ENCODE results near the gene NRP1.

NRP1 gene

GRCh38 chr10:33349268-33349667 lies 14.8 kb upstream of the NRP1 start:
- DNase-seq (ENCODE audit: low spot score) = no peak

GRCh38 chr10:33347211-33347610 lies 12.7 kb upstream of the NRP1 start:
- DNase-seq (ENCODE audit: low spot score) = no peak

GRCh38 chr10:33345236-33345635 lies 10.8 kb upstream of the NRP1 start:
- DNase-seq (ENCODE audit: low spot score) = no peak

- no peak for DNase-seq (ENCODE audit: low spot score)
These were observed 10.2 kb upstream of the NRP1 start for GRCh38 chr10:33344676-33345075.

- DNase-seq (ENCODE audit: low spot score) = no peak
These were observed 7.2 kb upstream of the NRP1 start for GRCh38 chr10:33341637-33342036.

GRCh38 chr10:33337326-33337957 lies 3.0 kb upstream of the NRP1 start:
- DNase-seq (ENCODE audit: low spot score) = peak; percentile 45

- peak; percentile 68 for DNase-seq (ENCODE audit: low spot score)
These were observed 2.3 kb upstream of the NRP1 start for GRCh38 chr10:33336582-33337325.

GRCh38 chr10:33335801-33336581 lies 1.5 kb upstream of the NRP1 start:
- DNase-seq (ENCODE audit: low spot score) = peak; percentile 77

- DNase-seq (ENCODE audit: low spot score) = peak; percentile 44
These were observed 1.0 kb upstream of the NRP1 start for GRCh38 chr10:33335551-33335800.

GRCh38 chr10:33334805-33335550 lies 511 bp upstream of the NRP1 start:
- DNase-seq (ENCODE audit: low spot score) = peak; percentile 78

- no peak for DNase-seq (ENCODE audit: low spot score)
These were observed 986 bp downstream of the NRP1 start for GRCh38 chr10:33333260-33334101.

- no peak for DNase-seq (ENCODE audit: low spot score)
These were observed 2.0 kb downstream of the NRP1 start for GRCh38 chr10:33332183-33333065.

GRCh38 chr10:33331379-33331694 lies 3.1 kb downstream of the NRP1 start:
- no peak for DNase-seq (ENCODE audit: low spot score)

- peak; percentile 54 for DNase-seq (ENCODE audit: low spot score)
These were observed 3.7 kb downstream of the NRP1 start for GRCh38 chr10:33330543-33331378.

GRCh38 chr10:33329178-33329577 lies 5.3 kb downstream of the NRP1 start:
- DNase-seq (ENCODE audit: low spot score) = no peak

GRCh38 chr10:33328253-33328652 lies 6.2 kb downstream of the NRP1 start:
- no peak for DNase-seq (ENCODE audit: low spot score)

GRCh38 chr10:33327751-33328150 lies 6.7 kb downstream of the NRP1 start:
- DNase-seq (ENCODE audit: low spot score) = no peak

GRCh38 chr10:33326933-33327332 lies 7.5 kb downstream of the NRP1 start:
- no peak for DNase-seq (ENCODE audit: low spot score)

- DNase-seq (ENCODE audit: low spot score) = no peak
These were observed 8.5 kb downstream of the NRP1 start for GRCh38 chr10:33325929-33326328.

GRCh38 chr10:33323721-33324120 lies 10.7 kb downstream of the NRP1 start:
- DNase-seq (ENCODE audit: low spot score) = no peak

Data from HuH-7.5 (cell line).